Measurements from ENCODE around the gene TH. TPM values are rescaled to one million over a fixed set of nuclear protein-coding genes. Genes with fewer than 3 reads are reported as not detected.

The TH gene
- polyA plus RNA-seq, 2 of the 4 experiments (the other 2 are of a cell fraction) = not detected

DNA sequence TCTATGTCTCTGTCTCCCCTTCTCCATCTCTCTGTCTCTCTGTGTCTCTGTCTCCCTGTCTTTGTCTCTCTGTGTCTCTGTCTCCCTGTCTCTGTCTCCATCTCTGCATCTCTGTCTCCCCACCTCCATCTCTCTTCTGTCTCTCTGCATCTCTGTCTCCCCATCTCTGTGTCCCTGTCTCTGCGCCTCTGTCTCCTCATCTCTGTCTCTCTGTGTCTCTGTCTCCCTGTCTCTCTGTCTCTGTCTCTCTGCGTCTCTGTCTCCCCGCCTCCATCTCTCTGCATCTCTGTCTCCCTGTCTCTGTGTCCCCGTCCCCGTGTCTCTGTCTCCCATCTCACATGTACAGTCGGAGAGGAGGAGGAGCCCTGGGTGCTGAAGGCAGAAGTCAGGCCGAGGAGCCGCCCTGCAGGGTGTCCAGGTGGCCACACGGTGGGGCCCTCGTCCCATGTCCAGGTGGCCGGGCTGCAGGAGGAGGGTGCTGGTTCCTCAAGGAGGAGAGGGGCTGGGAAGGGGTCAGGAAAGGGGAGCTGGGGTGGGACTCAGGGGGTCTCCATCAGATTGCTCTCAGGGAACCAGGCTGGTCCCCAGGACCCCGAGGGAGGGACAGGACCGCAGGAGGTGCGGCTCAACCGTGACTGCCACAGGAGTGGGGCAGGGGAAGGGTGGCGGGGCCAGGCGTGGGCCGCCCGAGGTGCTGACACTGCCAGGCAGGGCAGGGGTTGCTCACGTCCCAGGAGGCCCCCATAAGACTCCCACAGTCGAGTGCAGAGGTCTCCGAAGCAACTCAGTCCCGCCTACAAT is 25.6 kb upstream of the TH start:
- ATAC-seq (peak; percentile 72 to 92), FAIRE-seq (no peak), DNase-seq (ENCODE audit: low read depth in 1 of 2, low spot score in 1 of 2) (peak; percentile 75 to 80)
- Histone ChIP-seq H3K4me2 (no peak overlapping the region), H3K4me1 (no peaks in the 10 kb centered on the region), H3K4me3 (no peak overlapping the region), H3K9me3 (no peaks in the 10 kb centered on the region), H3K27ac (no peak overlapping the region)
- 47% methylated on average over 13 of the region's 23 CpGs for WGBS (ENCODE audit: missing lambda C conversion rate)
- ChIA-PET CTCF (interaction anchor here (0.6 to 7.5 kb wide), 22 partner anchors 10 to 695 kb away, joined by 3 to 138 read pairs (median 6); partner anchors contain the start of genes C11orf21, TSPAN32 and TSSC4), POLR2A (no interaction called here)
- TF ChIP-seq CHD4 (IDR thresholded peaks at IDR 0.05; ENCODE audit: borderline replicate concordance) (no peak), KDM1A (IDR thresholded peaks at IDR 0.05; ENCODE audit: low read depth) (0 out of 2 replicates have a peak, but pooled peaks have one; percentile 30), POLR2A (IDR thresholded peaks at IDR 0.05; ENCODE audit: low read length) (no peak), SREBF2 (IDR thresholded peaks at IDR 0.05) (no peak), PHF8 (IDR thresholded peaks at IDR 0.05; ENCODE audit: borderline replicate concordance, low read depth) (no peak), SMC3 (IDR thresholded peaks at IDR 0.05) (peak; percentile 88), MAZ (IDR thresholded peaks at IDR 0.05; ENCODE audit: borderline replicate concordance, low read depth, low read length) (no peak), EHF (CRISPR knock-in tag; IDR thresholded peaks at IDR 0.05) (no peak), POLR2AphosphoS2 (conservative IDR thresholded peaks at IDR 0.05; ENCODE audit: low read length) (no peak), RAD21 (conservative IDR thresholded peaks at IDR 0.05 in 1 of 2, IDR thresholded peaks at IDR 0.05 in 1 of 2) (peak; percentile 94), FOSB (CRISPR knock-in tag; IDR thresholded peaks at IDR 0.05) (no peak), ZFP36 (IDR thresholded peaks at IDR 0.05; ENCODE audit: borderline replicate concordance, partially characterized antibody) (no peak)
- TF ChIP-seq, protein P1, sequence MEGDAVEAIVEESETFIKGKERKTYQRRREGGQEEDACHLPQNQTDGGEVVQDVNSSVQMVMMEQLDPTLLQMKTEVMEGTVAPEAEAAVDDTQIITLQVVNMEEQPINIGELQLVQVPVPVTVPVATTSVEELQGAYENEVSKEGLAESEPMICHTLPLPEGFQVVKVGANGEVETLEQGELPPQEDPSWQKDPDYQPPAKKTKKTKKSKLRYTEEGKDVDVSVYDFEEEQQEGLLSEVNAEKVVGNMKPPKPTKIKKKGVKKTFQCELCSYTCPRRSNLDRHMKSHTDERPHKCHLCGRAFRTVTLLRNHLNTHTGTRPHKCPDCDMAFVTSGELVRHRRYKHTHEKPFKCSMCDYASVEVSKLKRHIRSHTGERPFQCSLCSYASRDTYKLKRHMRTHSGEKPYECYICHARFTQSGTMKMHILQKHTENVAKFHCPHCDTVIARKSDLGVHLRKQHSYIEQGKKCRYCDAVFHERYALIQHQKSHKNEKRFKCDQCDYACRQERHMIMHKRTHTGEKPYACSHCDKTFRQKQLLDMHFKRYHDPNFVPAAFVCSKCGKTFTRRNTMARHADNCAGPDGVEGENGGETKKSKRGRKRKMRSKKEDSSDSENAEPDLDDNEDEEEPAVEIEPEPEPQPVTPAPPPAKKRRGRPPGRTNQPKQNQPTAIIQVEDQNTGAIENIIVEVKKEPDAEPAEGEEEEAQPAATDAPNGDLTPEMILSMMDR (IDR thresholded peaks at IDR 0.05) = peak; percentile 82
- TF ChIP-seq, protein P2, sequence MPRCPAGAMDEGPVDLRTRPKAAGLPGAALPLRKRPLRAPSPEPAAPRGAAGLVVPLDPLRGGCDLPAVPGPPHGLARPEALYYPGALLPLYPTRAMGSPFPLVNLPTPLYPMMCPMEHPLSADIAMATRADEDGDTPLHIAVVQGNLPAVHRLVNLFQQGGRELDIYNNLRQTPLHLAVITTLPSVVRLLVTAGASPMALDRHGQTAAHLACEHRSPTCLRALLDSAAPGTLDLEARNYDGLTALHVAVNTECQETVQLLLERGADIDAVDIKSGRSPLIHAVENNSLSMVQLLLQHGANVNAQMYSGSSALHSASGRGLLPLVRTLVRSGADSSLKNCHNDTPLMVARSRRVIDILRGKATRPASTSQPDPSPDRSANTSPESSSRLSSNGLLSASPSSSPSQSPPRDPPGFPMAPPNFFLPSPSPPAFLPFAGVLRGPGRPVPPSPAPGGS (IDR thresholded peaks at IDR 0.05) = no peak
- TF ChIP-seq, protein P3, sequence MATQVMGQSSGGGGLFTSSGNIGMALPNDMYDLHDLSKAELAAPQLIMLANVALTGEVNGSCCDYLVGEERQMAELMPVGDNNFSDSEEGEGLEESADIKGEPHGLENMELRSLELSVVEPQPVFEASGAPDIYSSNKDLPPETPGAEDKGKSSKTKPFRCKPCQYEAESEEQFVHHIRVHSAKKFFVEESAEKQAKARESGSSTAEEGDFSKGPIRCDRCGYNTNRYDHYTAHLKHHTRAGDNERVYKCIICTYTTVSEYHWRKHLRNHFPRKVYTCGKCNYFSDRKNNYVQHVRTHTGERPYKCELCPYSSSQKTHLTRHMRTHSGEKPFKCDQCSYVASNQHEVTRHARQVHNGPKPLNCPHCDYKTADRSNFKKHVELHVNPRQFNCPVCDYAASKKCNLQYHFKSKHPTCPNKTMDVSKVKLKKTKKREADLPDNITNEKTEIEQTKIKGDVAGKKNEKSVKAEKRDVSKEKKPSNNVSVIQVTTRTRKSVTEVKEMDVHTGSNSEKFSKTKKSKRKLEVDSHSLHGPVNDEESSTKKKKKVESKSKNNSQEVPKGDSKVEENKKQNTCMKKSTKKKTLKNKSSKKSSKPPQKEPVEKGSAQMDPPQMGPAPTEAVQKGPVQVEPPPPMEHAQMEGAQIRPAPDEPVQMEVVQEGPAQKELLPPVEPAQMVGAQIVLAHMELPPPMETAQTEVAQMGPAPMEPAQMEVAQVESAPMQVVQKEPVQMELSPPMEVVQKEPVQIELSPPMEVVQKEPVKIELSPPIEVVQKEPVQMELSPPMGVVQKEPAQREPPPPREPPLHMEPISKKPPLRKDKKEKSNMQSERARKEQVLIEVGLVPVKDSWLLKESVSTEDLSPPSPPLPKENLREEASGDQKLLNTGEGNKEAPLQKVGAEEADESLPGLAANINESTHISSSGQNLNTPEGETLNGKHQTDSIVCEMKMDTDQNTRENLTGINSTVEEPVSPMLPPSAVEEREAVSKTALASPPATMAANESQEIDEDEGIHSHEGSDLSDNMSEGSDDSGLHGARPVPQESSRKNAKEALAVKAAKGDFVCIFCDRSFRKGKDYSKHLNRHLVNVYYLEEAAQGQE (IDR thresholded peaks at IDR 0.05) = no peak
- TF ChIP-seq, protein P4, sequence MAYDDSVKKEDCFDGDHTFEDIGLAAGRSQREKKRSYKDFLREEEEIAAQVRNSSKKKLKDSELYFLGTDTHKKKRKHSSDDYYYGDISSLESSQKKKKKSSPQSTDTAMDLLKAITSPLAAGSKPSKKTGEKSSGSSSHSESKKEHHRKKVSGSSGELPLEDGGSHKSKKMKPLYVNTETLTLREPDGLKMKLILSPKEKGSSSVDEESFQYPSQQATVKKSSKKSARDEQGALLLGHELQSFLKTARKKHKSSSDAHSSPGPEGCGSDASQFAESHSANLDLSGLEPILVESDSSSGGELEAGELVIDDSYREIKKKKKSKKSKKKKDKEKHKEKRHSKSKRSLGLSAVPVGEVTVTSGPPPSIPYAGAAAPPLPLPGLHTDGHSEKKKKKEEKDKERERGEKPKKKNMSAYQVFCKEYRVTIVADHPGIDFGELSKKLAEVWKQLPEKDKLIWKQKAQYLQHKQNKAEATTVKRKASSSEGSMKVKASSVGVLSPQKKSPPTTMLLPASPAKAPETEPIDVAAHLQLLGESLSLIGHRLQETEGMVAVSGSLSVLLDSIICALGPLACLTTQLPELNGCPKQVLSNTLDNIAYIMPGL (CRISPR knock-in tag; IDR thresholded peaks at IDR 0.05; ENCODE audit: borderline replicate concordance) = no peak
- TF ChIP-seq, protein P5, sequence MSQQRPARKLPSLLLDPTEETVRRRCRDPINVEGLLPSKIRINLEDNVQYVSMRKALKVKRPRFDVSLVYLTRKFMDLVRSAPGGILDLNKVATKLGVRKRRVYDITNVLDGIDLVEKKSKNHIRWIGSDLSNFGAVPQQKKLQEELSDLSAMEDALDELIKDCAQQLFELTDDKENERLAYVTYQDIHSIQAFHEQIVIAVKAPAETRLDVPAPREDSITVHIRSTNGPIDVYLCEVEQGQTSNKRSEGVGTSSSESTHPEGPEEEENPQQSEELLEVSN (IDR thresholded peaks at IDR 0.05; ENCODE audit: borderline replicate concordance, low read depth) = no peak
- TF ChIP-seq, protein P6, sequence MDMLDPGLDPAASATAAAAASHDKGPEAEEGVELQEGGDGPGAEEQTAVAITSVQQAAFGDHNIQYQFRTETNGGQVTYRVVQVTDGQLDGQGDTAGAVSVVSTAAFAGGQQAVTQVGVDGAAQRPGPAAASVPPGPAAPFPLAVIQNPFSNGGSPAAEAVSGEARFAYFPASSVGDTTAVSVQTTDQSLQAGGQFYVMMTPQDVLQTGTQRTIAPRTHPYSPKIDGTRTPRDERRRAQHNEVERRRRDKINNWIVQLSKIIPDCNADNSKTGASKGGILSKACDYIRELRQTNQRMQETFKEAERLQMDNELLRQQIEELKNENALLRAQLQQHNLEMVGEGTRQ (IDR thresholded peaks at IDR 0.05) = no peak

All from A549 (cell line).